ENCODE measurements around the gene SNRNP25.

Gene SNRNP25

GRCh38 chr16:47234-47633, 6.4 kb upstream of the SNRNP25 start:
- DNase-seq (ENCODE audit: low read depth, low spot score) = no peak
- Histone ChIP-seq H3K9ac (ENCODE audit: insufficient read length, low read depth) (no peak overlapping the region), H3K4me3 (ENCODE audit: insufficient read length, low read depth) (no peak overlapping the region), H3K4me1 (ENCODE audit: insufficient read depth, insufficient read length) (no peaks in the 10 kb centered on the region), H3K36me3 (ENCODE audit: insufficient read depth, insufficient read length, low read length) (peaks cover 80% of the 10 kb centered on the region), H3K27me3 (ENCODE audit: insufficient read depth, insufficient read length) (no peaks in the 10 kb centered on the region), H3K9me3 (ENCODE audit: insufficient read depth, low read length) (peaks cover 10% of the 10 kb centered on the region)
- no peak for TF ChIP-seq SUZ12 (IDR thresholded peaks at IDR 0.05; ENCODE audit: extremely low read depth, insufficient read depth, insufficient read length)
- TF ChIP-seq YY1 (IDR thresholded peaks at IDR 0.05; ENCODE audit: insufficient read depth, insufficient read length) = no peak
- no peak for TF ChIP-seq ZNF274 (IDR thresholded peaks at IDR 0.05; ENCODE audit: low read depth, low read length)

- Histone ChIP-seq H3K9ac (ENCODE audit: insufficient read length, low read depth) (no peak overlapping the region), H3K9me3 (ENCODE audit: insufficient read depth, low read length) (no peaks in the 10 kb centered on the region), H3K27me3 (ENCODE audit: insufficient read depth, insufficient read length) (no peaks in the 10 kb centered on the region), H3K4me3 (ENCODE audit: insufficient read length, low read depth) (no peak overlapping the region), H3K4me1 (ENCODE audit: insufficient read depth, insufficient read length) (no peaks in the 10 kb centered on the region), H3K36me3 (ENCODE audit: insufficient read depth, insufficient read length, low read length) (peaks cover 57% of the 10 kb centered on the region)
- DNase-seq (ENCODE audit: low read depth, low spot score) = no peak
- no peak for TF ChIP-seq SUZ12 (IDR thresholded peaks at IDR 0.05; ENCODE audit: extremely low read depth, insufficient read depth, insufficient read length)
- no peak for TF ChIP-seq ZNF274 (IDR thresholded peaks at IDR 0.05; ENCODE audit: low read depth, low read length)
- no peak for TF ChIP-seq YY1 (IDR thresholded peaks at IDR 0.05; ENCODE audit: insufficient read depth, insufficient read length)
Observed at GRCh38 chr16:50769-51591, 2.6 kb upstream of the SNRNP25 start.

GRCh38 chr16:54237-54581, 581 bp downstream of the SNRNP25 start:
- peak overlapping the region; percentile 97 for H3K4me3 ChIP-seq (ENCODE audit: insufficient read length, low read depth)
- TF ChIP-seq YY1 (IDR thresholded peaks at IDR 0.05; ENCODE audit: insufficient read depth, insufficient read length) (no peak), ZNF274 (IDR thresholded peaks at IDR 0.05; ENCODE audit: low read depth, low read length) (no peak), SUZ12 (IDR thresholded peaks at IDR 0.05; ENCODE audit: extremely low read depth, insufficient read depth, insufficient read length) (no peak)
- H3K9ac ChIP-seq (ENCODE audit: insufficient read length, low read depth) = peak overlapping the region; percentile 98
- no peaks in the 10 kb centered on the region for H3K4me1 ChIP-seq (ENCODE audit: insufficient read depth, insufficient read length)
- H3K27me3 ChIP-seq (ENCODE audit: insufficient read depth, insufficient read length) = no peaks in the 10 kb centered on the region
- peaks cover 62% of the 10 kb centered on the region for H3K36me3 ChIP-seq (ENCODE audit: insufficient read depth, insufficient read length, low read length)
- H3K9me3 ChIP-seq (ENCODE audit: insufficient read depth, low read length) = no peaks in the 10 kb centered on the region
- no peak for DNase-seq (ENCODE audit: low read depth, low spot score)

- Histone ChIP-seq H3K4me1 (ENCODE audit: insufficient read depth, insufficient read length) (no peaks in the 10 kb centered on the region), H3K27me3 (ENCODE audit: insufficient read depth, insufficient read length) (no peaks in the 10 kb centered on the region), H3K36me3 (ENCODE audit: insufficient read depth, insufficient read length, low read length) (peaks cover 68% of the 10 kb centered on the region), H3K9ac (ENCODE audit: insufficient read length, low read depth) (no peak overlapping the region), H3K4me3 (ENCODE audit: insufficient read length, low read depth) (no peak overlapping the region), H3K9me3 (ENCODE audit: insufficient read depth, low read length) (no peaks in the 10 kb centered on the region)
- TF ChIP-seq YY1 (IDR thresholded peaks at IDR 0.05; ENCODE audit: insufficient read depth, insufficient read length) (no peak), SUZ12 (IDR thresholded peaks at IDR 0.05; ENCODE audit: extremely low read depth, insufficient read depth, insufficient read length) (no peak)
- DNase-seq (ENCODE audit: low read depth, low spot score) = no peak
Observed at GRCh38 chr16:55571-56136, 2.0 kb downstream of the SNRNP25 start.

GRCh38 chr16:56231-56927, 2.8 kb downstream of the SNRNP25 start:
- Histone ChIP-seq H3K9me3 (ENCODE audit: insufficient read depth, low read length) (no peaks in the 10 kb centered on the region), H3K36me3 (ENCODE audit: insufficient read depth, insufficient read length, low read length) (peaks cover 67% of the 10 kb centered on the region), H3K4me1 (ENCODE audit: insufficient read depth, insufficient read length) (no peaks in the 10 kb centered on the region), H3K27me3 (ENCODE audit: insufficient read depth, insufficient read length) (no peaks in the 10 kb centered on the region), H3K9ac (ENCODE audit: insufficient read length, low read depth) (no peak overlapping the region), H3K4me3 (ENCODE audit: insufficient read length, low read depth) (no peak overlapping the region)
- TF ChIP-seq ZNF274 (IDR thresholded peaks at IDR 0.05; ENCODE audit: low read depth, low read length) (no peak), SUZ12 (IDR thresholded peaks at IDR 0.05; ENCODE audit: extremely low read depth, insufficient read depth, insufficient read length) (no peak), YY1 (IDR thresholded peaks at IDR 0.05; ENCODE audit: insufficient read depth, insufficient read length) (no peak)
- no peak for DNase-seq (ENCODE audit: low read depth, low spot score)

GRCh38 chr16:57711-58110, 4.1 kb downstream of the SNRNP25 start:
- Histone ChIP-seq H3K4me1 (ENCODE audit: insufficient read depth, insufficient read length) (no peaks in the 10 kb centered on the region), H3K9me3 (ENCODE audit: insufficient read depth, low read length) (no peaks in the 10 kb centered on the region), H3K27me3 (ENCODE audit: insufficient read depth, insufficient read length) (no peaks in the 10 kb centered on the region), H3K4me3 (ENCODE audit: insufficient read length, low read depth) (no peak overlapping the region), H3K9ac (ENCODE audit: insufficient read length, low read depth) (no peak overlapping the region), H3K36me3 (ENCODE audit: insufficient read depth, insufficient read length, low read length) (peaks cover 78% of the 10 kb centered on the region)
- DNase-seq (ENCODE audit: low read depth, low spot score) = no peak
- no peak for TF ChIP-seq ZNF274 (IDR thresholded peaks at IDR 0.05; ENCODE audit: low read depth, low read length)
